T follicular helper cell (primary cell): ENCODE data around the gene EYA2.

Experiments
- DNase-seq: peaks from one replicate; pipeline ENCODE4 v3.0.0-alpha.2; 2020; ENCODE audit warnings: low read depth

EYA2 gene

DNA sequence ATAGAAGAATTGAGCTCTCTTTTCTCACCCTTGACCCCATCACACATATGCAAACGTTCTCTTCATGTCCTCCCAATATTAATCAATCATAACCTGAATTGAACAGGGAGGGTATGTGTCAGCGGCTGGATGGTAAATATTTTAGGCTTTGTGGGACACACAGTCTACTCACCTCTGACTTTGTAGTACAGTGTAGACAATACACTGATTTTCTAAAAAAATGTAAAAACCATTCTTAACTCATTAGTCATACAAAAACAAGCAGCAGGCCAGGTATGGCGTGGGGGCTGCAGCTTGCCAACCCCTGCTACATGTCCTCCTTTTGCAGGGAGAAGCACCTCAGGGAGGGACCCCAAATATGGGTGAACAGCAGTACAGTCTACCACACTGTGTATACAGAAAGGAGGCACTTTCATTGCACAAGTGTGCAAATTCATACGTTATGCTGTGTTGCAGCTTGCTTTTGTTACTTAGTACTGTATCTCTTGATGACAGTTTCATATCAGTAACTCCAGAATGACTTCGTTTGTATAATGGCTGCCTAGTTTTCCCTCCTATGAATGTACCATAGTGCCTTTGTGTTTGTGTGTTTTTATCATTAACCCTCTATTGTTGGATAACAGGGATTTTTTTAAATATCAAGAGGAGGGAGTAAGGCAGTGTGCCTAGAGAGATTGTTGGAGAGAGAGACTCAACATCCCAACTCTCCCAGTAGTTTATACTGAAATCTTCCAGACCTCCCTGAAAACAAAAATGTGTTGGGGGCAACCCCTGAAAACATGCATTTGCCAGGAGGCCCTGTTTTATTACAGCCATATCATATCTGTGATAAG, 247.5 kb downstream of the EYA2 start:
- DNase-seq = no peak

DNA sequence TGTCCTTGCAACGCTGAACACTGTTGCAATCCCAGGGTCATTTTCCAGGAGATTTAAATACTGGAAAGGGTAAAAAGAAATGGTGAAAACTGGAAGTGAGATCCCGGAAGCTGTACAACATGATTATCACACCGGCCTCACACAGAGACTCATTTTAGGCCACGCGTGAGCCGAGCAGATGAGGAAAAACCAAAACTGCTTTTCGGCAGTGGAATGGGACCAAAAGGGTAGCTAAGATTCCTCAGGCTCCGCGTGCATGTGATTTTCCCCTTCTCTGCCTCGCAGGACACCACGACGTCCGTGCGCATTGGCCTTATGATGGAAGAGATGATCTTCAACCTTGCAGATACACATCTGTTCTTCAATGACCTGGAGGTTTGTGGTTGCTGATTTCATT, 248.1 kb downstream of the EYA2 start:
- DNase-seq = no peak

DNA sequence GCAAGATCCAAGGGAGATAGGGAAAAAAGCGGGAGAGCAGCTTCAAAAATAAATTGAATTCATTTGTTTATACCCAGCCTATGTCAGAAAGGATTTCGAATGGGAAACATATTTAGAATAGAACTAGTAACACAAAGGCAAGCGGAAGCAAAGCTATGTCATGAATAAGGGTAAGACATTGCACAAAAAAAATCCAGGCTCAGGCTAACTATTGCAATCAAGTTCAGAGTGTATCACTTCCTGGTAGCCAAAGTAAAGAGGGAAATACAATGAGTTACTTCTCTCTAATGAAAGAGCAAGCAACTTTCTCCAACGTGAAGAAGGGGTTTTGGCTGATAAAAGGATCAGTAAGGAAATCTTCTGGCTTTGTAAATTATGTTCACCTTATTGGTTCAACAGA, 249.0 kb downstream of the EYA2 start:
- no peak for DNase-seq

GRCh38 chr20:47144463-47144862, 249.8 kb downstream of the EYA2 start:
- no peak for DNase-seq

GRCh38 chr20:47146686-47147085, 252.0 kb downstream of the EYA2 start:
- DNase-seq = no peak

DNA sequence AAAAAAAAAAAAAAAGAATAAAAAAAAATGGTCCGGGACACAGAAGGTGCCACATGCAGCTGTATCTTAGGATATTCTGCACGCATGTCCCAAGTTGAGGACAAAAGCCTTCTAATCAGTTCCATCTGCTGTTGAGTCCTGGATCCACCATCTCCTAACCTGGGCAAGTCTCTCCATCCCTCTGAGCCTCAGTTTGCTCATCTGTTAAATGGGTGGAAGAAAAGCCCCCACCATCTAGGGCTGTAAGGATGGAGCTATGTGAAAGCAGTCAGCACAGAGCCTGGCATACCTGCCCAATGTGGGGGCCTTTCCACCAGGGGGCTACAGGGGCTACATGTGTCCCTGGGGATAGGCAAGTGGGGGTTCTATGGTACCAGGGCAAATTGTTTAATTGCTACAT, 253.4 kb downstream of the EYA2 start:
- DNase-seq = no peak

DNA sequence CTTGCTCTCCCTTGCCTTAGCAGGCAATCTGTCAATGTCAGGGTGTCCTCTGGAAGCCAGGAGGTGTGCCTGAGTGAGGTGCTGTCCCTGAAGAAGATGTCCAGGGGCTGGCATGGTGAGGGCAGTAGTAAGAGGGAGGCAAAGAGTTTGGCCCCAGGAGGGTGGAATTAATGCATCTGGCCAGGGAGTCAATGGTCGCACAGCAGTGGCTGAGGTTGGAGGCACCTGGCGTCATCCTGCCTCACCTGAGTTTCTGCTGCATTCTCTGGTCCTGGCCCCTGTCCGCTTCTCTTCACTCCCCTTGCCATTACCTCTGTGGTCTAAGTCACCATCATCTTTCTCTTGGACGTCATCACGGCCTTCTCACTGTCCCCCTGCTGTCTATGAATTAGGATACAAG, 255.3 kb downstream of the EYA2 start:
- no peak for DNase-seq

GRCh38 chr20:47150403-47151152, 255.9 kb downstream of the EYA2 start:
- no peak for DNase-seq

DNA sequence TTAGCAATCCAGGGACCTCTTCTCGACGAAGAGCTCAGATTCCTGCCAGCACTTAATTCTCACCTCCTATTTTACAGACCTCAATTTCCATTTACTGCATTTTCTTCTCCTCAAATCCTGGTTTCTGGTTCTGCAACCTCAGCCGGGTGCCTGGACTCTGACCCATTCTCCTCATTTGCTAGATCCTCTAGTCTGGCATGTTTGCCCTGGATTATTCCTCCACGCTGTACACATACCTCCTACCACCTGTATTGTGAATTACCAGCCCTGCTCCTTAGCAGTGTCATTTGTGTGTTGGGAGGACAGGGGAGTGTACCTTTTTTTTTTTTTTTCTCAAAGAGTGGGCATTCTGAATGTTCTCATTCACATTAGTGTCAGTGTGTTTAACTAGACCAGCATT, 257.4 kb downstream of the EYA2 start:
- DNase-seq = no peak

DNA sequence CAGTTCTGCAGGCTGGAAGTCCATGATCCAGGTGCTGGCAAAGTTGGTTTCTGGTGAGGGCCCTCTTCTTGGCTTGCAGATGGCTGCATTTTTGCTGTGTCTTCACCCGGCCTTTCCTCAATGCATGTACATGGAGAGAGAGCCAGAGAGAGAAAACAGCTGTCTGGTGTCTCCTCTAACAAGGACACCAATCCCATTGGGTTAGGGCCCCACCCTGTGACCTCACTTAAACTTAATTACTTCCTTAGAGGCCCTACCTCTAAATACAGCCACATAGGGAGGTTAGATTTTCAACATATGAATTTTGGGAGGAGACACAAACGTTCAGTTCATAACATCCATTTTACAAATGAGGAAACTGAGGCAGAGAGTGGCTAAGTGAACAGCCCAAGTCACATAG, 259.4 kb downstream of the EYA2 start:
- no peak for DNase-seq

DNA sequence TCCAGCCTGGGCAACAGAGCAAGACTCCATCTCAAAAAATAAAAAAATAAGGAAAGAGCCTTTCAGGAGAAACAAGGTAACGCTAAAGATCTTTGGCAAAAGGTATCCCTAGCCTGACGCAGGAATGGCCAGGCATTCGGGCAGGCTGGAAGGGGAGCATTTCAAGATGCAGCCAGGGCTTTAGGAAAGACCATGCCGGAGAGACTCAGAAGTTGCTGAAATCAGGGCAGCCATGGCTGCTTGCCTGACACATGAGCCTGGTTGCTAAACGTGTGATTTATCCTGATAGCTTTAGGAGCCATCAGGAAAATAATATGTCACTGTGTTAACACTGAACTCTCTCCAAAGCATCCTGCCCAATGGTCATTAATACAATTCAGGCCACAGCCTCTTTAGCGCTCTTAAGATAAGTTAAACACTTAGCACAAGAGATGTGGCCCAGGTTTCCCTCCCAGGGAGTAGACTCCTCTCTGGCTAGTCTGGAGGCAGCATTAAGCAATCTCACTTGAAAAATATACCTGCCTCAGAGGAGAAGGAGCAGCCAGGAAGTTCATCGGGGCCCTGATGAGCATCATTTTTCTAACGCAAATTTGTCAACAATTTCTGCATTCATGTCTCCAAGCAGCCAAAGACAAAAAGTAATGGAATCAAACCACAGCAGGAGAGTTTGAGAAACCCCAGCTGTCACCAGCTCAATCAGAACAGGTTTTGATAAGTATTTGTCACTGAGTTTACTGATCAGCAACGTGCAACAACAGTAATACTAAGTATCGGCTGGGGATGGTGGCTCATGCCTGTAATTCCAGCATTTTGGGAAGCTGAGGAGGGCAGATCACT, 261.9 kb downstream of the EYA2 start:
- DNase-seq = no peak

DNA sequence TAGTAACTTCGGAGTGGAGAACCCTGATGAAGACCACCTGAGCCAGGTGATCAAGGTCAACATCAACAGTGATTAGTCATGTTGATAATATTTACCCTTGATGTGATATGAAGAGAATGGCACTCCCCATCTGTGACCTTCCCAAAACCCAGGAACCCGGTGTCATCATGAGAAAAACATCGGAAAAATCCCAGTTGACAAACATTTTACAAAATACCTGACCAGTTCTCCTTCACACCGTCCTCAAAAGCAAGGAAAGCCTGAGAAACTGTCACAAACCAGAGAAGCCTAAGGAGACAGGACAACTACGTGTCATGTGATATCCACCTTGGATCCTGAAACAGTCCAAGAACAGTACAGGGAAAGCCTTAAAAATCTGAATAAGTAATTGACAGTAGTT, 264.5 kb downstream of the EYA2 start:
- no peak for DNase-seq

GRCh38 chr20:47160240-47160639, 265.6 kb downstream of the EYA2 start:
- DNase-seq = no peak

DNA sequence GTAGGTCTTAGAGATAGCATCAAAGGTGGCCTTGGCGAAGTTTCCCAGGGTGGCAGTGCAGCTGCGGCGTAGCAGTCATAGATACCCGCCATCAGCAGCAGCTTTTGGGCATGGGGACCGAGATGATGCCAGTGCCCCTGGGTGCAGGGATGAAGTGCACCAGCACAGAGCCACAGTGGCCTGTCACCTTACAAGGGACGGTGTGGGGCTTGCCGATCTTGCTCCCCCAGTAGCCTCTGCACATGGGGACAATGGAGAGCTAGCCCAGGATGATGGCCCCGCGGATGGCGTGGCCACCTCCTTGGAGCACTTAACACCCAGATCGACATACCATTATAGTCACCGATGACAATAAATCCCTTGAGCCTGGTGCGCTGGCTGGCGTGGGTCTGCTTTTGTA, 266.3 kb downstream of the EYA2 start:
- DNase-seq = no peak

DNA sequence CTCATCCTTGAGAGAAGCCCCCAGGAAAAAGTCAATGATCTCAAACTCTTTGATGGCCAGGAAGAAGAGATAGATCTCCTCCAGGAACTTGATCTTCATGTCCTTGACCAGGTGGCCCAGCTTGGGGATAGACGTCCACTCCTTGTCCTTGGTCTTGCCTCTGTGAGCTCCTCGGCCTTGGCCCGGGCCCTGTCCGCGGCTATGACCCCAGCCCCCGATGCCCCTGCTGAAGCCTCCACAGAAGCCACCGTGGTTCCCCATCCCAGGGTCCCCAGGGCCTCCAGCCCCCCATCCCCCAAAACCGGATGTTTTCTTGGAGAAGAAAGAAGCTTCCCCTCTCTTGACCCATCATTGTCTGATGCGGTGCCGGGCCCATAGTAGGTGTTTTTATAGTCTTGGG, 266.8 kb downstream of the EYA2 start:
- DNase-seq = no peak

- no peak for DNase-seq
Observed at GRCh38 chr20:47164140-47164539, 269.5 kb downstream of the EYA2 start.

GRCh38 chr20:47165376-47165865, 270.8 kb downstream of the EYA2 start:
- DNase-seq = no peak

DNA sequence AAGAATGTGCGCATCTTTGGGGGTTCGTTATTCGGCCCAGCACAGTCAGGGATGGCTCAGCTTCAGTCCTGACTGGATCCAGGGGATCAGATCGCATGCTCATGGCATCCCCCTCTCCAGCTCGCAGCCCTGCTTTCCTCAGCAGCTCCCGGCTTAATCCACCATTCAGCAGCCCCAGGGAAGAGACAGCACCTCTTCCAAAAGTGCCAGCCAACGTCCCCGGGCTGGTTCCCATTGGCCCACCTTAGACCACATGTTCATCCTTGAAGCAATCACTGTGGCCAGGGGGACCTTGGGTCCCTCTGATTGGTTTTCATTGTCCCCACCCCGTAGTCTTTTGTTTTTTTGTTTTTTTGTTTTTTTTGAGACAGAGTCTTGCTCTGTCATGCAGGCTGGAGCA, 273.2 kb downstream of the EYA2 start:
- no peak for DNase-seq

GRCh38 chr20:47172579-47172978, 277.9 kb downstream of the EYA2 start:
- DNase-seq = no peak

GRCh38 chr20:47173596-47174216, 279.1 kb downstream of the EYA2 start:
- DNase-seq = no peak

DNA sequence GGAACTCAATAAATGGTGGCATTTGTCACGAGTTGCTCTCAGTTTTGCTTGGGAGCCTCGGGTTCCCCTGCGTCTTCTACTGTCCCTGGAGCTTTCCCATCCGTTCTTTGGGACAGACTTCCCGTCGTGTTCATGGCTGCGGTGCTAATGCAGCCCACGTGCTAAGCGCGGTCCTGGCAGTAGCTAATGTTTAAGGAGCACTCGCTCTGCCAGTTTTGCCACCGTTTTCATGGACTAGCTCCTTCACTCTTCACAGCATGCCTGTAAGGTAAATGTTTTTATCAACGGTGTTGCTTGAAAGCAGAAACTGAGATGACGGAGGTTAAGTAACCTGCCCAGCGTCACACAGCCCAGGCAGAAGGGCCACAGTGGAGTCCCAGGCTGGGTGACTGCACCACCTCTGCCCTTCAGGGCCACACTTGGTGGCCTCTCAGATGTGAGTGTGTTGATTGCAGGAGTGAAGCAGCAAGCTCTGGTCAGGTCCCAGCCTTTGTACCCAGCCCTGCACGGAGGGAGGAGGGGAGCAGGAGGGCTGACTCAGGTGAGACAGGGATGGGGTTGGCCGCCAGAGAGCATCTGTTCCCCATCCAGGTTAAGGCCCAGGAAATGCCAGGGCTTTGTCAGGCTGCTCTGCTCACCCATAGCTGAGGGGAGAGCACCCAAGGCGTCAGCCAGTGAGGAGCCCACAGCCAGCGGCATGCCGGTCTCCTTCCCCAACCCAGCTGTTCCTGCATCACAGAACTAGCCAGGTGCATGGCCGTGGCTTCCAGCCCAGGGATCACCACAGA, 280.0 kb downstream of the EYA2 start:
- DNase-seq = no peak
